H1 (cell line): ENCODE results near the gene CDK15. TPM values are rescaled to one million over a fixed set of nuclear protein-coding genes. Genes with fewer than 3 reads are reported as not detected.

Source experiments
- CEBPB ChIP-seq: IDR thresholded peaks from 2 replicates; pipeline ENCODE4 v1.6.1; 2012; ENCODE audit warnings: low read depth, low read length
- CHD7 ChIP-seq: fragments of 300-600 bp; sonication (generic); IDR thresholded peaks from 2 replicates; pipeline ENCODE4 v1.7.1; 2012; ENCODE audit warnings: low read length, moderate library complexity, mild to moderate bottlenecking, inconsistent platforms; ENCODE audit not compliant: insufficient replicate concordance
- CREB1 ChIP-seq: IDR thresholded peaks from 2 replicates; pipeline ENCODE4 v1.6.1; 2012; ENCODE audit warnings: inconsistent platforms
- MAFK ChIP-seq: IDR thresholded peaks from 2 replicates; pipeline ENCODE4 v1.6.1; 2012; ENCODE audit warnings: low read depth, mild to moderate bottlenecking, improper control_type of control experiment, low read length
- PHF8 ChIP-seq: fragments of 200-600 bp; sonication (generic); conservative IDR thresholded peaks from 2 replicates; pipeline ENCODE4 v1.7.1; 2012; ENCODE audit warnings: low read depth, mild to moderate bottlenecking, inconsistent platforms, low read length, moderate library complexity
- RXRA ChIP-seq: IDR thresholded peaks from 2 replicates; pipeline ENCODE4 v1.6.1; 2011; ENCODE audit warnings: low read depth, mild to moderate bottlenecking, low read length, moderate library complexity; ENCODE audit not compliant: insufficient read depth
- SIN3A ChIP-seq, 2 experiments: IDR thresholded peaks in 1 of 2; conservative IDR thresholded peaks in 1 of 2; 2 replicates each; pipeline ENCODE4 v1.6.1; 2011 to 2012; ENCODE audit warnings: low read length in 2 of 2, improper control_type of control experiment in 1 of 2, low read depth in 1 of 2, mild to moderate bottlenecking in 1 of 2
- SP1 ChIP-seq: IDR thresholded peaks from 2 replicates; pipeline ENCODE4 v1.6.1; 2011; ENCODE audit warnings: low read depth, low read length
- SP4 ChIP-seq: IDR thresholded peaks from 2 replicates; pipeline ENCODE4 v1.6.1; 2012; ENCODE audit warnings: low read length, inconsistent platforms
- polyA plus RNA-seq, 7 experiments: library from polyadenylated mRNA; depleted of rRNA in 3 of 7; stranded (reverse) in 5 of 7; unstranded in 2 of 7; fragments of >200 nt in 5 of 7; fragments of 200-250 nt in 2 of 7; gene quantifications; 1 replicate in 5 of 7; 2 replicates in 1 of 7; 4 replicates in 1 of 7; pipeline versions ENCODE4 v1.2.1 to v1.2.3, GENCODE V29; 2011 to 2013; ENCODE audit warnings: missing spikeins in 2 of 7, mixed read lengths in 2 of 7
- total RNA-seq: library from RNA; stranded (reverse); fragmentation: NEBNext Ultra II Directional; extraction: Animal tissue kit (Norgen Biotek cat#: 25700); gene quantifications from 2 replicates; pipeline ENCODE4 v1.2.1, GENCODE V29; 2021
- TF ChIP-seq, protein P1 (sequence below): IDR thresholded peaks from 2 replicates; pipeline ENCODE4 v1.6.1; 2012; ENCODE audit warnings: low read length, inconsistent platforms

CDK15 gene
- total and polyA plus RNA-seq, 2 of the 8 experiments (the other 6 are each of a cell fraction or from before 2014, with no cell fraction given): 0.03 TPM; not detected in 1

- TF ChIP-seq CHD7 (no peak), SP4 (no peak), MAFK (no peak), RXRA (no peak), SP1 (no peak), CREB1 (no peak), CEBPB (no peak), PHF8 (no peak), SIN3A (conservative IDR thresholded peaks at IDR 0.05 in 1 of 2, IDR thresholded peaks at IDR 0.05 in 1 of 2; ENCODE audit: low read depth in 1 of 2, low read length in 2 of 2) (no peak)
- TF ChIP-seq, protein P1, sequence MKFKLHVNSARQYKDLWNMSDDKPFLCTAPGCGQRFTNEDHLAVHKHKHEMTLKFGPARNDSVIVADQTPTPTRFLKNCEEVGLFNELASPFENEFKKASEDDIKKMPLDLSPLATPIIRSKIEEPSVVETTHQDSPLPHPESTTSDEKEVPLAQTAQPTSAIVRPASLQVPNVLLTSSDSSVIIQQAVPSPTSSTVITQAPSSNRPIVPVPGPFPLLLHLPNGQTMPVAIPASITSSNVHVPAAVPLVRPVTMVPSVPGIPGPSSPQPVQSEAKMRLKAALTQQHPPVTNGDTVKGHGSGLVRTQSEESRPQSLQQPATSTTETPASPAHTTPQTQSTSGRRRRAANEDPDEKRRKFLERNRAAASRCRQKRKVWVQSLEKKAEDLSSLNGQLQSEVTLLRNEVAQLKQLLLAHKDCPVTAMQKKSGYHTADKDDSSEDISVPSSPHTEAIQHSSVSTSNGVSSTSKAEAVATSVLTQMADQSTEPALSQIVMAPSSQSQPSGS: no peak
These were observed 31.8 kb upstream of the CDK15 start (continued) for GRCh38 chr2:201774546-201774945.
